Prostate gland (tissue), 2 donors: Measurements from ENCODE around the gene FOXK2.

Experiments used
- POLR2A ChIP-seq: fragments of 450-650 bp; IDR thresholded peaks from one replicate; pipeline ENCODE4 v1.6.1; 2016; ENCODE audit warnings: antibody characterized with exemption, mild to moderate bottlenecking
- POLR2AphosphoS5 ChIP-seq: sonication (generic); formaldehyde crosslinking; IDR thresholded peaks from one replicate; pipeline ENCODE4 v1.6.1; 2017; ENCODE audit warnings: antibody characterized with exemption
- TF ChIP-seq, protein P1 (sequence below), 4 experiments: fragments of 200-600 bp in 2 of 4; fragments of 450-650 bp in 2 of 4; sonication (generic) in 2 of 4; IDR thresholded peaks; 1 replicate in 3 of 4; 2 replicates in 1 of 4; pipeline ENCODE4 v1.5.1; 2016 to 2019; ENCODE audit warnings: antibody characterized with exemption in 4 of 4, mild to moderate bottlenecking in 2 of 4, moderate library complexity in 2 of 4

DNA sequence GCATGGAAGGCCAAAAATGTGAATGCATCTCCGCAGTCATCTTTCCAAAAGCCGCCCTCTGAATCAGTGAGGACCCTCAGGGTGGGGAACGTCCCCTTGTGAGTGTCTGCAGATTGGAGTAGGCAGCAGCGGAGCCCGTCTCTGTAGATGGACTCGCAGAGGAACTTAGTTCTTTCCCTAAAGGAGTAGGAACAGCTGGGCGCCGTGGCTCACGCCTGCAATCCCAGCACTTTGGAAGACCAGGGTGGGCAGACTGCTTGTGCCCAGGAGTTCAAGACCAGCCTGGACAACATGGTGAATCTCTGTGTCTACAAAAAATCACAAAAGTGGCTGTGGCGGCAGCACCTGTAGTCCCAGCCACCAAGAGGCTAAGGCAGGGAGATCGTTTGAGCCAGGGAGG lies 75.0 kb downstream of the FOXK2 start:
- TF ChIP-seq POLR2A (no peak), POLR2AphosphoS5 (no peak)
- TF ChIP-seq, protein P1, sequence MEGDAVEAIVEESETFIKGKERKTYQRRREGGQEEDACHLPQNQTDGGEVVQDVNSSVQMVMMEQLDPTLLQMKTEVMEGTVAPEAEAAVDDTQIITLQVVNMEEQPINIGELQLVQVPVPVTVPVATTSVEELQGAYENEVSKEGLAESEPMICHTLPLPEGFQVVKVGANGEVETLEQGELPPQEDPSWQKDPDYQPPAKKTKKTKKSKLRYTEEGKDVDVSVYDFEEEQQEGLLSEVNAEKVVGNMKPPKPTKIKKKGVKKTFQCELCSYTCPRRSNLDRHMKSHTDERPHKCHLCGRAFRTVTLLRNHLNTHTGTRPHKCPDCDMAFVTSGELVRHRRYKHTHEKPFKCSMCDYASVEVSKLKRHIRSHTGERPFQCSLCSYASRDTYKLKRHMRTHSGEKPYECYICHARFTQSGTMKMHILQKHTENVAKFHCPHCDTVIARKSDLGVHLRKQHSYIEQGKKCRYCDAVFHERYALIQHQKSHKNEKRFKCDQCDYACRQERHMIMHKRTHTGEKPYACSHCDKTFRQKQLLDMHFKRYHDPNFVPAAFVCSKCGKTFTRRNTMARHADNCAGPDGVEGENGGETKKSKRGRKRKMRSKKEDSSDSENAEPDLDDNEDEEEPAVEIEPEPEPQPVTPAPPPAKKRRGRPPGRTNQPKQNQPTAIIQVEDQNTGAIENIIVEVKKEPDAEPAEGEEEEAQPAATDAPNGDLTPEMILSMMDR (IDR thresholded peaks at IDR 0.05) = no peak
